Neuron (in vitro differentiated cells): Measurements from ENCODE around the gene TMEM132C.

ENCODE experiments used
- H2AFZ ChIP-seq: one replicate; pipeline ENCODE4 v1.6.1; 2013; ENCODE audit warnings: low read depth, mild to moderate bottlenecking, inconsistent platforms, low read length, moderate library complexity
- H3K27me3 ChIP-seq: one replicate; pipeline ENCODE4 v1.6.1; 2013; ENCODE audit warnings: low read length; ENCODE audit not compliant: insufficient read depth
- H3K36me3 ChIP-seq: one replicate; pipeline ENCODE4 v1.6.1; 2013; ENCODE audit warnings: low read length; ENCODE audit not compliant: insufficient read depth
- H3K4me1 ChIP-seq: one replicate; pipeline ENCODE4 v1.6.1; 2013; ENCODE audit warnings: low read length; ENCODE audit not compliant: insufficient read depth
- H3K4me3 ChIP-seq: 2 replicates; pipeline ENCODE4 v1.5.1; 2013; ENCODE audit warnings: mild to moderate bottlenecking, low read length, moderate library complexity
- H3K9me3 ChIP-seq: one replicate; pipeline ENCODE4 v1.6.1; 2013; ENCODE audit warnings: low read length

TMEM132C gene

DNA sequence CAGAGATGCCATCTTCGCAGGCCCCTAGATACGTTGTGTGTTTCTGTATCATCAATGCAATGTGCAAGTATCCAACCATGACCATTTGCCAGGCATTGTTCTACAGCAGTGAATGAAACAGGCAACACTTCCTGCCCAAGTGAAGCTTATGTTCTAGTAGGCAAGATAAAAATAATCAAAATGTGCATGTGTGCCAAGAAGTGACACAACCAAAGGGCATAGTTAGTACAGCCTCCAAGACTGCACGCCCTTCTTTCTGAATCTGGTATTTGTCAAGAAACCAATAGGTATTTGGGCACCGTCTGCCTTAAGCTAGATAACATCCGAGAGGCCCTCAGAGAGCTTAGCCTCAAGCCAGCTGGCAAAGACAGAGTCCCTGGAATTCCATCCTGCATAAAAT is 152.0 kb downstream of the TMEM132C start:
- Histone ChIP-seq H3K27me3 (no peaks in the 10 kb centered on the region), H2AFZ (no peak overlapping the region), H3K4me1 (no peaks in the 10 kb centered on the region), H3K9me3 (no peaks in the 10 kb centered on the region), H3K4me3 (no peak overlapping the region), H3K36me3 (no peaks in the 10 kb centered on the region)

DNA sequence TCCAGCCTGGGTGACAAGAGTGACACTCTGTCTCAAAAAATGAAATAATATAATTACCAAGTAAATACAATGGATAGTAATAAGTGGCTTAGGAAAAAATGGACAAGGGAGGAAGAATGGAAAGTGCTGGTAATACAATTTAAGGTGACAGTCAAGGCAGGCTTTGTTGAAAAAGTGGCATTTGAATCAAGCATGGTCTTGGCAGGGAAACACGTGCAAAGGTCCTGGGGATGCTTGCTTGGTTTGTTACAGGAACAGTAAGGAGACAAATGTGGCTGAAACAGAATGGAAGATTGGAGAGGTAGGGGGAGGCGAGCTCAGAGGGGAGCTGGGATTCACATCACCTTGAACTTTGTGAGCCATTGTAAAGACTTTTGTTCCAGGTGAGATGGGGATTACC is 153.2 kb downstream of the TMEM132C start:
- H2AFZ ChIP-seq, result no peak overlapping the region
- no peaks in the 10 kb centered on the region for H3K9me3 ChIP-seq
- H3K36me3 ChIP-seq, result no peaks in the 10 kb centered on the region
- H3K4me1 ChIP-seq, result no peaks in the 10 kb centered on the region
- no peak overlapping the region for H3K4me3 ChIP-seq
- H3K27me3 ChIP-seq, result no peaks in the 10 kb centered on the region

DNA sequence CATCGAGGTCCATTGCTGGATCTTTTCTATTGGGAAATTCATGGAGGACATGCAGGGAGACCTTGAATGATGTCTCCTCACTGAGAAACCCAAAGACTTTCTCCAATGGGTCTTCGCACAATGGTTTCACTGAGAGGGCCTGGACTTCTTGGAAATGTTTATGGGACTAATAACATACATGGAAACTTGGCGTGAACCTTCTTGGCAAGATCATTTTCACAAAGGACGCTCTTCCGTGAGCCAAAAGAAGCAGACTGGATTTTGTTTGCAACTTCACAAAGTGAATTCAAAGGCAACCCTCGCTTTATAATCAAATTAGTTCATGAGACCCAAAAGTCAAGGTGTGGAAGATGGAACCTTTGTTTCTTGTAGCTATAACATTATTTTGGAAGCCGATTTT is 154.4 kb downstream of the TMEM132C start:
- H2AFZ ChIP-seq, result no peak overlapping the region
- no peaks in the 10 kb centered on the region for H3K27me3 ChIP-seq
- no peaks in the 10 kb centered on the region for H3K36me3 ChIP-seq
- no peaks in the 10 kb centered on the region for H3K4me1 ChIP-seq
- no peak overlapping the region for H3K4me3 ChIP-seq
- H3K9me3 ChIP-seq, result no peaks in the 10 kb centered on the region

DNA sequence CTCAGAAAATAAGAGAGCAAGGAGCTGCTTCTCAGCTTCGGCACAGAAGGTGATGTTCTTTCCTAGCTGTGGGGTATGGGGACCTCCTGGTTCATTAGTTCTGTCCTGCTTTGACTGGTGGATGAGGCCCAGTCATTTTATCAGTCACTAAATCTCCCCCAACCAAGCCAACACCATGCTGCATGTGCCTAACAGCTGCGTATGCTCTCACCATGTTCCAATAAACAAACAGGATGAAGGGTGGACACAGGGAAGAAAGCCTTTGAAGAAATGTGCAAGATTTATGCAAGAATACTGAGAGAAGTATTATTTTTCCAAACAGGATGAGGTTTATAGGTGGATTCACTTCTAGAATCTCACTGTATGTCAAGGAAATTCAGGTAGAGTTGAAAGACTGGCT is 156.2 kb downstream of the TMEM132C start:
- no peaks in the 10 kb centered on the region for H3K4me1 ChIP-seq
- H2AFZ ChIP-seq, result no peak overlapping the region
- no peak overlapping the region for H3K4me3 ChIP-seq
- no peaks in the 10 kb centered on the region for H3K36me3 ChIP-seq
- H3K27me3 ChIP-seq, result no peaks in the 10 kb centered on the region
- no peaks in the 10 kb centered on the region for H3K9me3 ChIP-seq

- no peak overlapping the region for H3K4me3 ChIP-seq
- no peaks in the 10 kb centered on the region for H3K36me3 ChIP-seq
- no peaks in the 10 kb centered on the region for H3K27me3 ChIP-seq
- no peaks in the 10 kb centered on the region for H3K9me3 ChIP-seq
- H2AFZ ChIP-seq, result no peak overlapping the region
- peaks cover 5% of the 10 kb centered on the region for H3K4me1 ChIP-seq
Observed at GRCh38 chr12:128424931-128425431, 158.0 kb downstream of the TMEM132C start.

- Histone ChIP-seq H2AFZ (no peak overlapping the region), H3K4me1 (peaks cover 10% of the 10 kb centered on the region), H3K36me3 (no peaks in the 10 kb centered on the region), H3K4me3 (no peak overlapping the region), H3K27me3 (no peaks in the 10 kb centered on the region), H3K9me3 (no peaks in the 10 kb centered on the region)
Observed at GRCh38 chr12:128425666-128426331, 158.8 kb downstream of the TMEM132C start.

GRCh38 chr12:128426511-128426910 is 159.5 kb downstream of the TMEM132C start:
- Histone ChIP-seq H3K9me3 (no peaks in the 10 kb centered on the region), H3K4me1 (peaks cover 10% of the 10 kb centered on the region), H3K4me3 (no peak overlapping the region), H3K36me3 (no peaks in the 10 kb centered on the region), H3K27me3 (no peaks in the 10 kb centered on the region), H2AFZ (no peak overlapping the region)

DNA sequence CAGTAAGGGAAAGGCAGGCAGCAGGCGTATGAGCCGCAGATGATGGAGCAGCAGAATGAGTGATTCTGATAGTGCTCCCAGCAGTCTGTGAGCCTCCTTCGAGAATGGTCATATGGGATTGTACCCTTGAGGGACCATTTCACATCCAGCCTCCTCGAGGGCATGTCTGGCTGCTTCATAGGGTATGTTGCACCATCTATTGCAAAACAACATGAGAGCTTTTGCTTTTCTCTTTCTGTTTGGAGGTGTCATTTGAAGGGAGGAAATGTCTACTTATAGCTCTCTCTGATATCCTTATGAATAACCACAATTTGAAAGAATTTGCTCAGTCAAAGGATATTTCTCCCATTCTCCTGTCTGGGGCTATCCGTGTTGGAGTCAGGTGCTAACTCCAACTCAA is 172.8 kb downstream of the TMEM132C start:
- H3K9me3 ChIP-seq, result no peaks in the 10 kb centered on the region
- H2AFZ ChIP-seq, result no peak overlapping the region
- no peaks in the 10 kb centered on the region for H3K27me3 ChIP-seq
- no peak overlapping the region for H3K4me3 ChIP-seq
- H3K36me3 ChIP-seq, result no peaks in the 10 kb centered on the region
- H3K4me1 ChIP-seq, result no peaks in the 10 kb centered on the region

DNA sequence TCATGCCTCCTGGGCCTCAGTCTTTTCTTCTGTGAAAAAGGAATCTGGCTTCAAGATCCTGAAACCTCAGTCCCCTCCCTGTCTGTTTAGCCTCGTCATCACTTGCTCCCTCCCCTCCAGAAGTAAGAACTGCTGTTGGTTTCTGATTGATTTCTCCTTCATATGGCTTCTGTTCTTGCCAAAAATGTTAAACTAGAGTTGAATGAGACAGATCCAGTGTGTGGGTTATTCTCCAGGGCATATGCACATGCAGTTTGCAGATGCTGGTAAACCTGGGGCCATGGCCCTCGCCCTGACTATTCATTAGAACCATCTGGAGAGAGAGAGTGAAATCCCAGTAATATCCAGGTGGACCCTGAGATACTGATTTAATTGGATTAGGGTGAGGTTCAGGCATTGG is 175.1 kb downstream of the TMEM132C start:
- Histone ChIP-seq H3K4me1 (no peaks in the 10 kb centered on the region), H3K27me3 (no peaks in the 10 kb centered on the region), H3K9me3 (no peaks in the 10 kb centered on the region), H3K36me3 (no peaks in the 10 kb centered on the region), H3K4me3 (no peak overlapping the region), H2AFZ (no peak overlapping the region)

- no peaks in the 10 kb centered on the region for H3K4me1 ChIP-seq
- no peaks in the 10 kb centered on the region for H3K9me3 ChIP-seq
- H3K36me3 ChIP-seq, result no peaks in the 10 kb centered on the region
- H3K4me3 ChIP-seq, result no peak overlapping the region
- H2AFZ ChIP-seq, result no peak overlapping the region
- H3K27me3 ChIP-seq, result no peaks in the 10 kb centered on the region
Observed at GRCh38 chr12:128444598-128444997, 177.6 kb downstream of the TMEM132C start.

- no peak overlapping the region for H3K4me3 ChIP-seq
- H3K4me1 ChIP-seq, result no peaks in the 10 kb centered on the region
- H3K27me3 ChIP-seq, result no peaks in the 10 kb centered on the region
- H3K9me3 ChIP-seq, result no peaks in the 10 kb centered on the region
- H2AFZ ChIP-seq, result no peak overlapping the region
- H3K36me3 ChIP-seq, result no peaks in the 10 kb centered on the region
Observed at GRCh38 chr12:128445415-128446127, 178.6 kb downstream of the TMEM132C start.

DNA sequence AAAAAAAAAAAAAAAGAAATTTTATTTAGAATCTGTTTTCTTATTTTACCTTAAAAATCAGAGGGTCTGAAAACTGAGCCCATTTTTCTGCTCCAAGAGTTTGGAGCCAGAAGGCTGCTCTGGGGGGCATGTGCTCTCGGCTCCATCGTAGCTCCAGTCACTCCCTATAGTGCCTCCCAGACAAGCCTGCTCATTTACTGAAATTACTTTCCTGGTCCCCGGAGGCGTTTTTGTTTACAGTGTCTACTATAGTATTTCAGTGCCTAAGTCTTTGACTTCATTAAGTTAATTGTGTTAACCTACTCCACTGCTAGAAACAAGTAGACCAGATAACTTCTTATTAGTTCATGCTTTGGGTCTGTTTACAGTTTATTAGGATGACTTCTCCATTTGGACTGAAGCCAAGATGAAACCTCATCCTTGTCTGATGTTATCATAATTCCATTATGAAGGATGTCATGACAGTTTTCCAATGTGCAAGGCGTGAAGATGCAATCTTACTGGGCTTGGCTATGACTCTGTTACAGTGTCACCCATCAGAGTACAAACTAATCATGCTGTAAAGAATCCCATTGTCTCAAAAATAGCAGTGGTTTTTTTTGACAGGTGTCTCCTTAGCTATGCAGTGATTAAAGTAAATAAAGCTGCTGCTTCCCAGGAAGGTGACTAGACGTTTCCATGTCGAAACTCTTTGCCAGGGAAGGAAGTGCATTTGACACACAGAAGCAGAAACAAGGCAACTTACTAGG is 182.3 kb downstream of the TMEM132C start:
- H3K9me3 ChIP-seq, result no peaks in the 10 kb centered on the region
- H3K4me3 ChIP-seq, result no peak overlapping the region
- H3K27me3 ChIP-seq, result no peaks in the 10 kb centered on the region
- H2AFZ ChIP-seq, result no peak overlapping the region
- peaks cover 10% of the 10 kb centered on the region for H3K4me1 ChIP-seq
- H3K36me3 ChIP-seq, result no peaks in the 10 kb centered on the region

DNA sequence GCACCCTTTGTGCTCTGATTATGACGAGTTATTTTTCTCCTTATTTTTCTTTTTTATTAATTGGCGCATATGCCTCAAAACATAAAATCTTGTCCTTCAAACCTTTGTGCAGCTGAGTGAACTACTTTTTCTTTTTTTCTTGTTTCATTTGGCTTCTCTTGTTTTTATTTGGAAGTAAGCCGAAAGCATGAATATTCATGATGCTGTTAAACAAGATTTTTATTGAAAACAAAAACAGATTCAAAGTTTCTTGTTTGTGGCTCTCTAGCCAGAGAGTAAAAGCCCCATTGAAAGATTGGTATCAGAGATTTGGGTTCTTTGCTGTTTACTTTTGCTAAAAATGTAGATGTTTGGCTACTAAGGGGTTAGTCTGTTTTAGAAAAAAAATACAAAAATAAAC is 183.8 kb downstream of the TMEM132C start:
- Histone ChIP-seq H2AFZ (no peak overlapping the region), H3K4me1 (peaks cover 10% of the 10 kb centered on the region), H3K36me3 (no peaks in the 10 kb centered on the region), H3K27me3 (no peaks in the 10 kb centered on the region), H3K9me3 (no peaks in the 10 kb centered on the region), H3K4me3 (no peak overlapping the region)
